WTC11 (cell line): ENCODE data around the gene ACER1.

Source experiments
- ATF3 ChIP-seq: sonication (generic); formaldehyde crosslinking; conservative IDR thresholded peaks from 2 replicates; pipeline ENCODE4 v1.8.1; 2022; ENCODE audit warnings: mild to moderate bottlenecking, missing genetic modification reagents
- CDX4 ChIP-seq: fragments of 250-450 bp; sonication (Bioruptor Pico); IDR thresholded peaks from 2 replicates; pipeline ENCODE4 v1.9.0; 2021; ENCODE audit warnings: moderate library complexity, mild to moderate bottlenecking, inconsistent platforms, borderline replicate concordance
- CTCF ChIP-seq: fragments of 200-600 bp; IDR thresholded peaks from 2 replicates; pipeline ENCODE4 v1.8.0; 2022; ENCODE audit warnings: antibody characterized with exemption
- ETV6 ChIP-seq: sonication (generic); formaldehyde crosslinking; IDR thresholded peaks from 2 replicates; pipeline ENCODE4 v1.8.1; 2022; ENCODE audit warnings: mild to moderate bottlenecking, missing genetic modification reagents
- IRF1 ChIP-seq: sonication (generic); formaldehyde crosslinking; IDR thresholded peaks from 2 replicates; pipeline ENCODE4 v1.8.0; 2023; ENCODE audit warnings: missing genetic modification reagents
- NFATC4 ChIP-seq: fragments of 250-450 bp; sonication (Bioruptor Pico); IDR thresholded peaks from 2 replicates; pipeline ENCODE4 v1.9.0; 2021; ENCODE audit warnings: mild to moderate bottlenecking
- NR3C1 ChIP-seq: sonication (generic); formaldehyde crosslinking; conservative IDR thresholded peaks from 2 replicates; pipeline ENCODE4 v1.8.1; 2023; ENCODE audit warnings: low read depth, mild to moderate bottlenecking, missing genetic modification reagents
- RELA ChIP-seq: sonication (generic); formaldehyde crosslinking; IDR thresholded peaks from 2 replicates; pipeline ENCODE4 v1.8.1; 2022; ENCODE audit warnings: missing genetic modification reagents, mild to moderate bottlenecking, borderline replicate concordance
- SMAD3 ChIP-seq: sonication (generic); formaldehyde crosslinking; IDR thresholded peaks from 2 replicates; pipeline ENCODE4 v1.8.0; 2022; ENCODE audit warnings: missing genetic modification reagents, mild to moderate bottlenecking, borderline replicate concordance
- TEAD4 ChIP-seq: sonication (generic); formaldehyde crosslinking; IDR thresholded peaks from 2 replicates; pipeline ENCODE4 v1.8.0; 2022; ENCODE audit warnings: mild to moderate bottlenecking, missing genetic modification reagents
- ZNF263 ChIP-seq: sonication (generic); formaldehyde crosslinking; IDR thresholded peaks from 2 replicates; pipeline ENCODE4 v1.8.1; 2022; ENCODE audit warnings: low read depth, mild to moderate bottlenecking, moderate library complexity, missing genetic modification reagents
- ZNF281 ChIP-seq: sonication (generic); formaldehyde crosslinking; IDR thresholded peaks from 2 replicates; pipeline ENCODE4 v1.8.0; 2023; ENCODE audit warnings: mild to moderate bottlenecking, missing genetic modification reagents
- ZNF512 ChIP-seq: sonication (generic); formaldehyde crosslinking; IDR thresholded peaks from 2 replicates; pipeline ENCODE4 v1.8.1; 2022; ENCODE audit warnings: missing genetic modification reagents, borderline replicate concordance

GRCh38 chr19:6376512-6377190, 43.2 kb upstream of the ACER1 start:
- TF ChIP-seq CTCF (no peak), ATF3 (CRISPR knock-in tag) (no peak), IRF1 (CRISPR knock-in tag) (no peak), SMAD3 (CRISPR knock-in tag) (no peak), ETV6 (no peak), TEAD4 (no peak), ZNF263 (no peak), ZNF512 (CRISPR knock-in tag) (no peak), CDX4 (CRISPR knock-in tag) (no peak), ZNF281 (CRISPR knock-in tag) (no peak), RELA (CRISPR knock-in tag) (no peak), NFATC4 (CRISPR knock-in tag) (no peak), NR3C1 (no peak)
